Measurements from ENCODE around the gene KCNJ10.

Gene KCNJ10

DNA sequence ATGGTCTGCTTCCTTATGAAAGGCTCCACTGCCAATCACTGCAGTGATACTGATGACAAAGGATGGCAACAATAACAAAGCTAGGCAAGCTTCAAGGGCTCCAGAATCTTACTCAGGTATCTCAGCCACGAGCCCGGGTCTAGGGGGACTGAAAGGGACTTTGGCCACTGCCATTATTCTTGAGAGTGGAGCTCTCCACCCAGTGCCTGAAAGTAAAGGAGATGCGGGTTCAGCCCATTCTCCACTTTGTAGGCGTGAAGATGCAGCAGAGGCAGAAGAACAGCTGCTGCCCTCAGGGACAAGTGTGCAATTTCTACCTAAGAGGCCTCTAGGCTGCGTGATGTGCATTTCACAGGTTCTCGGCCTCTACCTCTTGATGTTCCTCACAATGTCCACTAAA is 84.5 kb downstream of the KCNJ10 start:
- no peak for DNase-seq

DNA sequence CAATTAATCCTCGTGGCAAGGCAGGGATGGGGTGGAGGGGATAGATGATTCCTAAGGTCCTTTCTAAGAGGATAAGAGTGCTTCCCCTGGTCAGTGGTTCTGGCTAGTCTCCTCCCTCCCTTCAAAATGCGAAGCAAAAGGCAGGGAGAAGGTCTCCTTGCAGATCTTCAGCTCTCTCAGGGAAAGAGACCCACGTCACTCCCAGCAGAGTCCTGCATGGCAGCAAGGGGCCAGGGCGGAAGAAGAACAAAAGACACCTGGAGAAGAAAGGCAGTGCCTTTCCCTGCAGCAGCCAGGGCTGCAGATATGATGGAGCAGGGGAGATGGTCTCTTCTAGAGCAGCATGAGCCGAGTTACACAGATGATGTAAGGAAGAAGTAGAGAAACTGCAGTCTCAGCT is 86.3 kb downstream of the KCNJ10 start:
- DNase-seq: no peak

DNA sequence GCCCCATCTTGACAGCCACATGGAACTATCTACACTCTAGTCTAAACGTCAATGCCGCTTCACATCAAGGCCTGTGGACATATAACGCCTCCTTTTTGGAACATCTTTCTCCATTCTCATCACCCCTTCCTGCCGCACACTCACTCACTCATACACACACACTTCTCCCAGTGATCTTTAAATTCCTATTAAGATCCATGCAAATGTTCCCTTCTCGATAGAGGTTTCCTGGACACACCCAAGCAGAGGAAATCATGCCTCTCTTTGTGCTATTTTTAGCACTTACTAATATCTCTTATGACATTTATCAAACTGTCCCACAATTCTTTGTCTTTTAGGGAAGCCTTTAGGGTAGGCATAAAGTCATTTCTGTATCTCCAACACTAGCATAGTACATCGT is 87.7 kb downstream of the KCNJ10 start:
- no peak for DNase-seq

DNA sequence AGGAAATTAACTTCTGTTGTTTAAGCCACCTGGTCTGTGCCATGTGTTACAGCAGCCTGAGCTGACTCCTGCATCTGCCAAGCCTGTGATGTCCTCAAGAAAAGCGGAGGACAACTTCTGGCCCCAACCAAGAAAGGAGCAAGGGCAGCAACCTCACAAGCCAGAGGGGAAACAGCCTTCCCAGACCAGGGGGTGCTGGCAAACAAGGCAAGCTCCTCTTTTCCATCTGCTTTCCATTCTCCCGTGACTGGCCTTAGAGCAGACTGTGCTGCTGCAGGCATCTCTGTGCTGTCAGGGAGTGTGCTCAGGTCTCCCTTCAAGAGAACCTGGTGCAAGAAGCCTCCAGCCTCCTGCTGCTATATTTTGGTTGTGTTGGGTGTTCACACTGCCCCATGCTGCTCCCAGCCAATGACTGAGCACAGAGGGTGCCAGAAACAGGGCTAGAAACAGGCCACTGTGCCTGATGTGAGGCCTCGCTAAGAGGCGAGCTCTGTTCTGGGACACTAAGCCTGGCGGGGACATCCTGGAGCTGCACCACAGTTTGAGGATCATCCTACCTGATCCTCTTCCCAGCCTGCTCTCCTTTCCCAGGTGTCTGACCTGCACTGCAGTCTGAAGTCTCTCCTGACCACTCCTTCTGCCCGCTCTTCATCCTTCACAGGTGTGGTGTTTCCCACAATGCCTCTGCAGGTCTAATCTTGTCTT is 88.5 kb downstream of the KCNJ10 start:
- no peak for DNase-seq

DNA sequence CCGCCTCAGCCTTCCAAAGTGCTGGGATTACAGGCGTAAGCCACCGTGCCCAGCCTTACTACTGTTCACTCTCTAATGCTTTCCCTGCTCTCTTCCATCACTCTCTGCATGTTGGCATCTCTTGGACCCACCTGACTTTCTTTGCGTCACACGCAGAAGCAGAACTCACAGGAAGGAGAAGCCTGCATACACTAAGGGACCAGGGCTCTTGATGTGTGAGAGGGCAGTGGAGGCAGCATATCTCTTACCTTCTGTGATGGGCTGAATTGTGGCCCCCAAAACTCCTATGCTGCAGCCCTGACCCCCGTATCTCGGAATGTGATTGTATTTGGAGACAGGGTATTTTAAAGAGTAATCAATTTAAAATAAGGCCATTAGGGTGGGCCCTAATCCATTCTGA is 89.2 kb downstream of the KCNJ10 start:
- no peak for DNase-seq

DNA sequence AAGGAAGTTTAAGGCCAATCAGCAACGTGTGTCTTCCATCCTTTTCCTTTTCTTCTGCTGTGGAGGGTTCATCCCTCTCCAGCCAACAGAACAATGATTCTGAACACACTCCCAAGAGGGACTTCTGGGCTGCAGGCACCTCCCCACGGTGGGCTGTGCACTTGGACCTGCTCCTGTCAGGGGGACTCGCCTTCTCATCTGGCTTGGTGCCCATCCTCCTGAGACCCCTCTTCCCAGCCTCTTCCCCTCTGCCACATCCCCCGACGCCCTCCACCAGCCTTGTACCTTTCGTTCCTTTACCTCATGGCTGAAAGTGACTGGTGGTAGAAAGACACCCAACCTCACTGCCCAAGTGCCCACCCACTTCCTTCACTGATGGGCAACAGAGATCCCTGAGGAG is 89.9 kb downstream of the KCNJ10 start:
- no peak for DNase-seq

DNA sequence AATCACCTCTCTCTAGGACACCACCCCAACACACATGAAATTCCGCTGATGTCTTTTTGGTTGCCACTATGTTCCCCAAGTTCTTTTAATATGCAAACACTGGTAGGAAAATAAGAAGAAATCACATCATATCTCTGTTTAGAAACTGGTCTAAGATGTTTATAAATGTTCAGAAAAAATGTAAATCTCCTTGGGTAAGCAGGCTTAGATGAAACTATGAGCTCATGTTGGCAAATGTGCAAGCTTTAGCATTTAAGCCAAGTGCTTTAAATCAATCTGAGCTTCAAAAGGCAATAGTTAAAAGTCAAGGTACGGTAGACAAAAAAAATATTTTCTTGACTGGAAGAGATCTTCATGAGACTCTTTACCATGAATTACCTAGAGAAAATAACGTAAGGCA is 90.7 kb downstream of the KCNJ10 start:
- DNase-seq: no peak

DNA sequence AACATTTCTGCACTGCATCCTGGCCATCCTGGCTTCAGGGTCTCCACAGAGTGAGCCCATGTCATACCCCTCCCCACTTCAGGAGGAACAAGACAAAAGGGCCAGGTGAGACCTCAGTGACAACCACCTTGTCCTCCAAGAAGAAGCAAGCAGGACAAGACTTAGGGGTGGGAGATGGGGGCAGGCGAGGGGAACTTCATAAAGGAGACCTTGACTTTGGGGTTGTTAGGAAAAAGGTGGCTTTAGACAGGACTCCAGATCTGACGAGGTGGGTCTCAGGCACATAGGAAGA is 91.9 kb downstream of the KCNJ10 start:
- DNase-seq: no peak

DNA sequence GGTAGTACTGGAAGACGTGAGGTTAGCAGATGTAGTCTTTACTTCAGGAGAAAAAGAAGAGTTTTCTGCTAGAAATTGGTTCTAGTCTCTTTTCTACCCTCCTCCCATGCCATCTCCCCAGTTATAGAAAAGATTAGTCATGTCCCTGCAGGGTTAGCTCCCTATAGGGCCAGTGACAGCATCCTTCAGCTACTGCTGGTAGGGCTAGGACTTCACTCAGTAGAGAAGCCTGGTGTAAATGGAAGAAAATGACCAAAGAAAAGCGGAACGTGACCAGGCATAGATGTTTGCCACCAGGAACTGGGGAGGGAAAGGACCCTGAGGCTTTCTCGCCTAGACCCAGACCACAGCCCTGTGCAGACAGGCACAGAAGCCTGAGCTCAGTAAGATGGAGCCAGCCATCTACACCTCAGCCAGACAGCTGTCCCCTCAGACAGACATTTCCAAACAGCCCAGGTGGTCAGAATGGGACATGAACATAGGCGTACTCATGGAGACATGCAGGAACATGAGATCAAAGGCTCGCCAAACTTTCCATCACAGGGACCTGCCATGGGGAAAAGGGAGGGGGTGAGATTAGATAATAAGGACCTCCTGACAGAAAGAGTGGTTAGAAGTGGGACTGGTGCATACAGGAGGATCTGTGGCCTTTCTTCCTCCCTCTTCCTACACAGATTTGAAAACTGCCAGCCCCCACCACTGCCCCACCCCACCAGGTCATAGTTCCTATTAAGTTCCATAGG is 92.4 kb downstream of the KCNJ10 start:
- no peak for DNase-seq

DNA sequence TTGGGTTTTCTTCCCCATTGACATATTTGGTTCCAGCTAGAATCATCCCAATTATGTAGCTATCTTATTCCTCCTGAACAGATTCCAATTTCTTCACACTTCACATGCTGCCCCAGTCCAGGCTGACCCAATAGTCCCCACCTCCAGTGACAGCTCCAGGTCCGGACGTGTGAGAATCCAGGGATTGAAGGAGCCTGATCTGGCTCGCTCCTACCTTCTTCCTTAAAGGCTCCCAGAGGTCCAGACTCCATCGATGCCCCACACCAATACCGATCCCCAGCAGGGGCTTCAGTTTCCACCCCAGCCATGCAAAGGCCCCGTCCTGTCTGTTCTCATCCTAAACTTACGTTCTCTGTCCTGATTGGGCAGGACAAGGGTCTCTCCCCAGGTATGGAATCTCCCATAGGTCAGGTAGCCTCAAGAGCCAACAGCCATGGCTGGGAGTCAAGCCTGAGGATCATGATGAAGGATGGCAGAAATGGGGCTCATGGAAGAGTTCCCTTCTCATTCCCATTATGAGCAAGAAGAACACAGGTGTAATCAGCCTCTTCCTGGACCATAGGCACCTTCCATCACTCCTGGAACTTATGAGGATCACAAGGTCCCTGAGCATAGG is 95.5 kb downstream of the KCNJ10 start:
- no peak for DNase-seq

DNA sequence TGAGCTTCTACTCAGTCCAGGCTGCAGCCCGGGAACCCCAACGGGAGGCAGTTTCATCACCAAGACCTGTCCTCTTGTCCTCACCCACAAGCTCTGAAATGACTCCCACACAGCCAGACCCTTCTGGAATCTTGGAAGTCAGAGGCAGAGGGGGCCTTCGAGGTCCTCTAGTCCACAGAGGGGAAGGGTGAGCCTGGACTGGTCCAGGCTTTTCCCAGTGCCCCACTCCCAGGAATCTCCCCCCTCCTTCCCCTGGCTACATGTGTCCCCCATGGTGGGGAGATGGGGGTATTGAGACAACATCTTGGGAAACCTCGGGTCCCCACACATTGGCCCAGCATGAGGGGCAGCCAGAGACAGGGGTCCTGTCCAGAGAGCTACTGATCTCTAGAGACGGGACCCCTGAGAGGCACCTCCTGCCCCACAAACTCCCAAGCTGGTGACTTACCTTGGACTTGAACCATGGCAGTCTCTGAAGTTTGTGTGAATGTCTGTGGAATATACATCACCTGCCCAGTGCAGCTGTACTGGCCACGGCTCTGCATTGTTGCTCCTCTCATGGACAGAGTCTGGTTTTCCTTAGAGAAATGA is 96.5 kb downstream of the KCNJ10 start:
- no peak for DNase-seq

DNA sequence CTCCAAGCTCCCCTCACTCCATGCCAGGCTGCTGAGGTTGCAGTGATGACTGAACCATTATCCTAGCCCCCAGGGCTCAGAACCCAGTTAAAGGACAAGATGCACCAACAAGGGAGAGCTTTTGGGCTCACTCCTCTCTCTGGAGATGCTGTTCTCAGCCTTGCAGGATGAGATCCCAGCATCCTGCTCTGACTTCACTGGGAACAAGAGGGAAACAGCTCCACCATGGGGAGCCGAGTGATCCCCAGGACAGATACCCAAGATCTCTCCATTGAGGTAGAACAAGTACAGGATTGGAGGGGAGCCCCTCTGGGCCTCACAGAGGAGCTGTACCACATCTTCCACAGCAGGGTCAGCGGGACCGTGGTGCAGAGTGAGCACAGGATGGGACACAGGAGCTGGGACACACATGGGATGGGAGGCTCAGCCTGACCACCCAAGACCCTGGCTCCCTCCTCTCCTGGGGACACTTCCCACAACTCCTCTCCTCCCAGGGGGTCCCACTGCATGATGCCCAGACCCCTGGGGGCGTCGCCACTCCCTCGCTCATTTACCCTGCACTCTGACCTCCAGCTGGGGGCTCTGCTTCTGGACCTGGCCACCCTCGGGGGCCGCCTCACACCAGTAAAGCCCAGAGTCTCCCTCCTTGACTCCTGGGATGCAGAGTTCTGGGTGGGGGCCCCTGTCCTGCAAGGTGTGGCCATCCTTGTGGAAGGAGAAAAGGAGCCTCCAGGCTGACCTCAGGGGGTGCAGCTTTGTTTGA is 97.3 kb downstream of the KCNJ10 start:
- DNase-seq: no peak

DNA sequence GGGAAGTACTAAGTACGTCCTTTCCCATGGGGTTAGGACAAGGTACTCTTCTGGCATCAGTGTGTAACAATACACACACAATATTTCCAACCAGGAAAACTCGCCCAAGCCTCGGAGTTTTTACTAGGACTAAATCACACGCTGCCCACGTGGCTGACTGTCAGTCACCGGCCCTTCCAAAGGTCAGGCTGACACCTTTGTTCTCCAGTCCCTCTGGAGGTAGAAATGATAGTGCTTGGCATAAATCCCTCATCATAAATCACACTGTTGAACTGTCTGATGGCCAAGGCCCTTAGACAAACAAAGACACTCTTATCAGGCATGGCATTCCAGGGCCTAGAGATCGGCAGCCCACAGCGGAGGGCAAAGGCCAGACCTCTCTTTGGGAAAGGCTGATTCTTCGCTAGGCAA is 99.0 kb downstream of the KCNJ10 start:
- DNase-seq: no peak

DNA sequence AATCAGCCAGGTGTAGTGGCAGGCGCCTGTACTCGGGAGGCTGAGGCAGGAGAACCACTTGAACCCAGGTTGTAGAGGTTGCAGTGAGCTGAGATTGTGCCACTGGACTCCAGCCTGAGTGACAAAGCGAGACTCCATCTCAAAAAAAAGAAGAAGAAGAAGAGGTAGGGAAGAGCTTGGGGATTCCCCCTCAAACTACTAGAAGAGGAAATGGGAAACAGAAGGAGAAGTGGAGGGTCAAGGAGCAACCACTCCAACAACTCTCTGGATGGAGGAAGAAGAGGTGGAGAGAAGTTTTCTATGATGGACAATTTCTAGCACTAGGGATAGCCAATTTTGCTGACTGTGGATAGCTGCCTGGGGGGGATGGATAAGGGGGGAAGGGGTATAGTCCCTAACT is 101.1 kb downstream of the KCNJ10 start:
- no peak for DNase-seq

DNA sequence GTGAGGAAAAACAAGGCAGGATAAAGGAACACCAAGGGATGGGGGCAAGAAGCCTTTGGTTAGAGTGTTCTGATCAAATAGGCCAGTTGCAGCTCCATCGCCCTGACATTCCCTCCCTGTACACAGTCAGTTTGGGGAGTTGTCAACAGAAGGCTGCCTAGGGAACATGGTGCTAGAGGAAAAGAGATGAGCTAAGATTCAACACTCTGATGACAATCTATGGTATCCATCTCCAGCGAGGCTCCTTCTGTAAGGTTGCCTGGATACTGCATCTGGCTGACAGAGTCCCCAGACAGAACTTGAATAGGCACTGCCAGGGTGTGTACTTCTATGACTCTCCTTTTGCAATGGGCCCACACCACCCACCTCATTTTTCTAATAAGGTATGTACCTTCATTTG is 104.7 kb downstream of the KCNJ10 start:
- DNase-seq: no peak

DNA sequence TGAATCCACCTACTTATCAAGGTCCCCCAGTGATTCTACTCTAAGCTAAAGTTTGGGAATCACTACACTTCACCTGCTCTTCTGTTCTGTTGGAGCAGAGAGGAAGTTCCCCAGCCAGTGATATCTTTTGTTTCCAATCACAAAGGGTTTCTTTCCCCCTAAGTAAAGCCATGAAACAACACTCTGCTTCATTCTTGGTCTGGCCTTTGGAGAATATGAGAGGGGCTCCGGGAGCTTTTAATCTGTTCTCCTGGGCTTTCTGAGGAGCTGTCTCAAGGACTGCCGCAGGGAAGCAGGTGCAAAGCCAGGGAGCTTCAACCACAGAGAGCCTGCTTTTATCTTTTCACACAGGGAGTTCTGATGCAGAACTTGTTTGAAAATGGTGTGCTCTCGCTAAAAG is 105.8 kb downstream of the KCNJ10 start:
- no peak for DNase-seq

DNA sequence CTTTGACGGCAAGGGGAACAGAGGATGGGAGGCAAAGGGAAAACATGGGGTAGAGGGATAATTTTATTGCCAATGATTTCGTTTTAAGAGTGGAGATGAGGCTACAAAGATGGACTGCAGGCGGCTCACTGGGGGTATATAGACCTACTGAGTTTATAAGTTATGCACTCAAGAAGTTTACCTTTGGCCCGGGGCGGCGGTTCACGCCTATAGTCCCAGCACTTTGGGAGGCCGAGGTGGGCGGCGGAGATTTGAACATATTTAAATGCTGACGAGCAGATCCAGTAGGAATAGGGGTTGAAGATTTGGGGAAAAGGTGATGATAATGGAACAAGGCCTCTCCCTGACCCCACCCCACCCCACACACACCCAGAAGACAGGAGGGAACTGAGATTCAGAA is 107.8 kb downstream of the KCNJ10 start:
- no peak for DNase-seq

DNA sequence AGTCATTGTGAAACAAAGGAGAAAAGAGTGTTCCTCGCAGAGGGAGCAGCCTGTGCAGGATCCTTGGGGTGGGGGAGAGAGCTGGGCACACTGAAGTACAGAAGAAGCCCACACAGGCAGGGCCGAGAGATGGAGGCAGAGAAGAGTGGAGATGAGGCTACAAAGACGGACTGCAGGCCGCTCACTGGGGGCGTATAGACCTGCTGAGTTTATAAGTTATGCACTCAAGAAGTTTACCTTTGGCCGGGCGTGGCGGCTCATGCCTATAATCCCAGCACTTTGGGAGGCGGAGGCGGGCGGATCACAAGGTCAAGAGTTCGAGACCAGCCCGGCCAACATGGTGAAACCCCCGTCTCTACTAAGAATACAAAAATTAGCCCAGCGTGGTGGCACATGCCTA is 108.3 kb downstream of the KCNJ10 start:
- no peak for DNase-seq

DNA sequence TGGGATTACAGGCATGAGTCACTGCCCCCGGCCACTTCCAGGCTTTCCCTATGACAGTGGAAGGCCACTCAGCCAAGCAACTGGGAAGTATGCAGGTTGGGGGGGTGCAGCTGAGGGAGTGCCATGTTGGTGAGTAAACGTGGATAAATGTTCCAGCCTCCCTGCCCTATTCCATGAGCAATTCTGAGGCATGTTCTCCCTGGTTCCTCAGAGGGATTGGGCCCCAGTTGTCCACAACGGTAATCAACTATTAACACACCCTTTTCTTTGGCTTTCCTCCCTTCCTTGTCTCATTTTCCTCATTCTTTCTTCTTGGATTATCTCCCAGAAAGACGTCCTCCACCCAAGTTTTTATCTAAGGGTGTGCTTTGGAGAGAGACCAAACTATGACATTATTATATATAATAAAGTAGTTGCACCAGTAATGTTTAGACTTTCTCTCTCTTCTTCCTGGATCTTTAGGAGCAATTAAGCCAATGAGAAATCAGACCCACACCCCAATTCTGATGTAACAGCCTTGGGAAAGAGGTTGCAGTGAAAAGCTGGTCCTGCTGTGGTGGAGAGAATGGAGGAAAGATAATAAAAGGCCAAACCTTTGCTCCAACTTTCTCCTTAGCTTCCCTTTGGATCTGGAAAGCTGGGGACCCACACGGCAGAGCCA is 109.1 kb downstream of the KCNJ10 start:
- DNase-seq: no peak

DNA sequence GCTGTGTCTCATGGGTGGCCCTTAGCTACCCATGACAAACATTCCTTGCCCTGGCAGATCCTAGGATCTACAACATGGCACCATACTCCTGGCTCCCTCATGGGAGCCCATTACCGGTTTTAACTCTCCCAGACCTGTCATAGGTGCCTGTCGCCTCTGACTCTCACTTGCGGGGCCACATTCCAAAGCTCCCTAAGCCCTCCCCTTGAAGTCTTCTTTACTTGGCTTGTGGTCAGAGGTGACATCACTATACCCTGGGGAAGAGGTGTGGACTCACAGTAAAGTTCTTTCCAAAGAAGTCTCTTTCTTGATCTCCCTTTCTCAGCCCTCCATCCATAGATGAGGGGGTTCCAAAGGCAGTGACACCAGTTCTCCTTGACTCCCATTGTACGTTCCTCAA is 110.5 kb downstream of the KCNJ10 start:
- no peak for DNase-seq

DNA sequence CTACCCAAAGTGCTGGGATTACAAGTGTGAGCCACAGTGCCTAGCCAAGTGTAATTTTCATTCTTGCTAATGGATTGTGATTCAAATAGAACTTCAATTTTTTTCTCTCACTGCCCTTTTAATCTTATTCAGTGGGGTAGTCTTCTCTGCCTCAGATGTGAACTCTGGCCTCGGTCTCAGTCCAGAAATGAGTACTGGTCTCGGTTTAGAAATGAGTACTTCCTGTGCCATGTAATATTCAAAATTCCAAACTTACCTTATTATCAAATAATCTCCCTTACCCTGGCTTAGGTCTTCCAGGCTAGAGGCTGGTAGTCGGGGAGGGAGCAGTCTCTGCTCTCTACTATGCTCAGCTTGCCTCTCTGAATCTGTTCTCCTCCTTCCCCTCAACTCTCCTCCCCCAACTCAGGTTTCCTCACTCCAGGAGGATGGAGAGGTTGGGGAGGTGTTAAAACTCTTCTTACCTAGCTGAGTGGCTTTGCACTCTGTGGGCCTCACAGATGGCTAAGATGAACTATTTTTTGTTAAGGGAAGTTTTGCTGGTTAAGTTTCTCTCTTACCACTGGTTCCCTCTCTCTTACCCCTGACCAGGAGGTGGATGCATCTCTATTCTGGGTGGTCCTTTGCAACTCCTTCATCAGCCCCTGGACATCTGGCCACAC is 111.1 kb downstream of the KCNJ10 start:
- DNase-seq: no peak

DNA sequence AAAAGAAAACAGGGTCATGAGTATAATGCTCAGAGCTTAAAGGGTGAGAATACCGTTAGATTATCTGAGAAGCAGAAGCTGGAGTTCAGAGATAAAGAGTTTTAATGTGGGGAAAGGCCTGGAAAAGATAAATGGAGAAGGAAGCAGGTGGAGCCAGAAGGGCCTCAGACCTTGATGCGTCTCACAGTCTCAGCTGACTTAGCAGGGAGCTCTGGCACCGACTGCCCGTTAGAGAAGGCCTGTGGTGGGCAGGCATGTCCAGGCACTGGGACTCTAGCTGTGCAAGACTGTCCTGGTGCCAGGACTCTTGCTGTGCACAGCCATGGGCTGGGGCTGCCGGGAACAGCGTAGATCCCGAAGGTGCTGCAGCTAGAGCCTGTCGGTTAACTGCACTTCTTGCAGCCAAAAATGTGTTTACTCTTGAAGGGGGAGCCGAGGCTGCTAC is 112.1 kb downstream of the KCNJ10 start:
- DNase-seq: no peak

All from stimulated activated CD4-positive, alpha-beta T cell treated with anti-CD3 and anti-CD28 coated beads, Interleukin-4, amount 100 ng/mL, for 24 hours (primary cell).